Subcutaneous abdominal adipose tissue (tissue), 5 donors: ENCODE results near the gene SNAP47.

Source experiments
- H3K27ac ChIP-seq: one replicate; pipeline ENCODE4 v1.7.0; 2013; ENCODE audit warnings: low read depth, mild to moderate bottlenecking, inconsistent platforms, low read length, moderate library complexity
- H3K27me3 ChIP-seq, 5 donors: one replicate each; pipeline ENCODE4 v1.7.0; 2013; ENCODE audit warnings: low read length in 5 of 5, inconsistent platforms in 1 of 5; ENCODE audit not compliant: control insufficient read depth in 5 of 5, insufficient read depth in 4 of 5
- H3K36me3 ChIP-seq, 5 donors: one replicate each; pipeline ENCODE4 v1.7.0; 2013; ENCODE audit warnings: low read length in 5 of 5; ENCODE audit not compliant: control insufficient read depth in 5 of 5, insufficient read depth in 5 of 5
- H3K4me1 ChIP-seq, 5 donors: one replicate each; pipeline ENCODE4 v1.7.0; 2013; ENCODE audit warnings: low read length in 5 of 5, mild to moderate bottlenecking in 3 of 5, moderate library complexity in 1 of 5; ENCODE audit not compliant: control insufficient read depth in 5 of 5, insufficient read depth in 5 of 5
- H3K4me3 ChIP-seq, 5 donors: one replicate each; pipeline ENCODE4 v1.7.0; 2013; ENCODE audit warnings: low read length in 5 of 5, low read depth in 1 of 5
- H3K9ac ChIP-seq, 5 donors: one replicate each; pipeline ENCODE4 v1.7.0; 2013; ENCODE audit warnings: low read length in 5 of 5, mild to moderate bottlenecking in 4 of 5, moderate library complexity in 3 of 5
- H3K9me3 ChIP-seq, 5 donors: one replicate each; pipeline ENCODE4 v1.7.0; 2013; ENCODE audit warnings: low read length in 5 of 5; ENCODE audit not compliant: control insufficient read depth in 5 of 5
- donor health status: healthy.
- donor health status: healthy.
- donor health status: healthy.
- donor health status: healthy.
- donor health status: healthy.

The SNAP47 gene

DNA sequence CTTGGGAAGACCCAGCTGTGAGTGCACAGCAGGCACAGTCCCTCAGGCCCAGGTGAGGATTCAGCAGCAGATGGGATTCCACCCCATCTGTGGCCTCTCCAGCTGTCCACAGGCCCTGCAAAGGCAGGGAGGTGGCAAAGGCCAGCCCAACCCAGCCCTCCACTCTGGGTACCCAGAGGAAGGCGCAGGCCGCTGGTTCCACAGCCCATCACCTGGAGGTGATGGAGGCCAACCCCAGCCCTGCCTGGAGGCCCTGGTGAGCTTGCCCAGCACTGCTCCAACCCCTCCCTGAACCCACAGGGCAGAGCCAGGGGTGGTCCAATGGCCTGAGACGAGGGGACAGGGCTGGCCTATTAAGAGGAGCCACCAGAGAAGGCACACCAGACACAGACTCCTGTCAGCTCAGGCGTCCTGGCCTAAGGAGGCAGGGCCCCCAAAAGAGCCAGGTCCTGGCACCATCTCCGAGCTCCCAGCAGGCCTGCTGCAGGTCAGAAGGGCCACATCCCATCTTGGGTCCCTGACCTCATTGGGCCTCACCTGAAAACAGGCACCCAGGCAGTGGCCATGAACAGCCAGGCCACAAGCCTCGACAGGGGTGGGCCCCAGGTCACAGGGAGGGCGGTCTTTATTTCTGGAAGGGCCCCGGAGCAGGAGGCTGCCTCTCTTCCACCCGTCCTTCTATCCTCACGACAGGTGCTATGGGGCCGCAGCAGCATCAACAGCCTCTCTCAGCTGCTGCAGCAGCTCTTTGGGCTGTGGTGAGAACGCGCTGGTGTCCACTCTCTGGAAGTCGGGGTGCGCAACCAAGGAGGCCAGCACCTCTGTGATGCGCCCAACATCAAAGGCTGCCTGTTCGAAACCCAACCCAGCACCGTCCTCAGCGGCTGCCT is 3.3 kb upstream of the SNAP47 start:
- Histone ChIP-seq H3K9me3 (no peaks in the 10 kb centered on the region), H3K27ac (no peak overlapping the region), H3K36me3 (peaks cover 0 to 28% (median 23%) of the 10 kb centered on the region in 5 donors), H3K4me3 (no peak overlapping the region), H3K4me1 (peaks cover 2 to 57% (median 41%) of the 10 kb centered on the region in 5 donors), H3K27me3 (no peaks in the 10 kb centered on the region), H3K9ac (no peak overlapping the region)

GRCh38 chr1:227732586-227733308 is 2.5 kb upstream of the SNAP47 start:
- Histone ChIP-seq H3K27ac (no peak overlapping the region), H3K4me3 (no peak overlapping the region), H3K4me1 (peaks cover 2 to 56% (median 38%) of the 10 kb centered on the region in 5 donors), H3K27me3 (no peaks in the 10 kb centered on the region), H3K9ac (no peak overlapping the region), H3K9me3 (no peaks in the 10 kb centered on the region), H3K36me3 (peaks cover 0 to 28% (median 23%) of the 10 kb centered on the region in 5 donors)

DNA sequence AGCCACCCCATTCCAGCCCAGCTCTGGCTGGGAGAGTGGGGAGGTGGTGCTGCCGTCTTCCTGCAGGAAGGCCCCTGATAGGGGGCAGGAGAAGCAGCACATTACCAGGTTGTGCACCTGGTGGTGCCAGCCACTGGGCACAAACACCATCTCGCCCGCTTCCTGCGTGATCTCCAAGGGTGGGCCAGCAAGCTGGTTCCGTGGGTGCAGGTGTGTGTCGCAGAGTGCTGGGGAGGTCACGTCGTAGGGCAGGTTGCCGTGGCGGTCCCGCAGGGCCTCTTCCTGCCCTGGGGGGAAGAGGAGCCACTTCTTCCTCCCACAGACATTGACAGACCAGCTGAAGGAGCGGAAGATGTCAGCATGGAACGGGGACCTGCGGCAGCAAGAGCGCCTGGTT is 1.9 kb upstream of the SNAP47 start:
- Histone ChIP-seq H3K4me1 (peaks cover 0 to 52% (median 34%) of the 10 kb centered on the region in 5 donors), H3K9me3 (no peaks in the 10 kb centered on the region), H3K4me3 (no peak overlapping the region), H3K27ac (no peak overlapping the region), H3K9ac (peak overlapping the region in 1 of 5 donors; percentile 88), H3K27me3 (no peaks in the 10 kb centered on the region), H3K36me3 (peaks cover 0 to 28% (median 23%) of the 10 kb centered on the region in 5 donors)

GRCh38 chr1:227733751-227734545 is 1.3 kb upstream of the SNAP47 start:
- Histone ChIP-seq H3K4me3 (peak overlapping the region; percentile 74 to 93 (median 87)), H3K36me3 (peaks cover 0 to 28% (median 23%) of the 10 kb centered on the region in 5 donors), H3K27me3 (no peaks in the 10 kb centered on the region), H3K9ac (peak overlapping the region; percentile 73 to 88 (median 82)), H3K4me1 (peaks cover 0 to 47% (median 29%) of the 10 kb centered on the region in 5 donors), H3K27ac (no peak overlapping the region), H3K9me3 (no peaks in the 10 kb centered on the region)

DNA sequence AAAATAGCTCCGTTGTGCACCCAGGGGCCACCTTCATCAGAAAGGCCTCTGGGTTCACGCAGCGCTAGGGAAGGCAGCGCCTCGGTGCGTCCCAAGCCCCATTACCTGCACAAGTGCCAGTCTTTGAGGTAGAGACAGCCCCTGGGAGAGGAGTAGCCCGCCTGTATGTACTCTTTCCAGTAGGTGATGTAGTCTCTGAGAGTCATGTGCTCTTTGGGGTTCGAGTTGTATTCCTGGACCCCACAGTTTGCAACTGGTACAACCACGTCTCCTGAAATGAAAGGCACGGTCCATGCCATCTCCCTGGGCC is 734 bp upstream of the SNAP47 start:
- H3K9ac ChIP-seq = peak overlapping the region; percentile 73 to 88 (median 82)
- peaks cover 0 to 41% (median 26%) of the 10 kb centered on the region in 5 donors for H3K4me1 ChIP-seq
- peak overlapping the region; percentile 74 to 93 (median 87) for H3K4me3 ChIP-seq
- peak overlapping the region; percentile 72 for H3K27ac ChIP-seq
- H3K9me3 ChIP-seq = no peaks in the 10 kb centered on the region
- no peaks in the 10 kb centered on the region for H3K27me3 ChIP-seq
- peaks cover 0 to 31% (median 23%) of the 10 kb centered on the region in 5 donors for H3K36me3 ChIP-seq

DNA sequence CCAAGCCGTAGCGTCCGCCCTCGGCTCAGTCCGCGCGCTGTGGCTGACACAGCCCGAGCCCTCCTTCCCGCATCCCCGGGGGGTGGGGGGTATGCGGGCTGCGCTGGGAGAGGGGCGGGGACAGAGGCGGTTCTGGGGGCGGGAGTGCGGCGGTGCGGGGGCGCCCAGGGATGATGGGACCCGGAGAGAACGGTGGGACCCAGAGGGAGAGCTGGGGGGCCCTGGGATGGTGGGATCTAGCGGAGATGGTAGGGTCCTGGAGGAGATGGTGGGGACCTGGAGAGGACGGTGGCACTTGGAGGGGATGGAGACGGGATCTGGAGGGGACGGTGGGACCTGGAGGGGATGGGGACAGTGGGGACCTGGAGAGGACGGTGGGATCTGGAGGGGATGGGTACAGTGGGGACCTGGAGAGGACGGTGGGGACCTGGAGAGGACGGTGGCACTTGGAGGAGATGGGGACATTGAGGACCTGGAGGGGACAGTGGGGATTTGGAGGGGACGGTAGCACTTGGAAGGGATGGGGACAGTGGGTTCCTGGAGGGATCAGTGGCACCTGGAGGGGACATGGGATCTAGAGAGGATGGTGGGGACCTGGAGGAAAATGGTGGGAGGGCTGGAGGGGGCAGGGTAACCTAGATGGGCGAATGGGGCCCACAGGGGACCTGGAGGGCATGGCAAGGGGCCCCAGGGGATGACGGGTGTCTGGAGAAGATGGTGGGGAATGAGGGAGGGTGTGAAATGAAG is 477 bp downstream of the SNAP47 start:
- peak overlapping the region; percentile 26 to 88 (median 82) for H3K9ac ChIP-seq
- peaks cover 0 to 31% (median 26%) of the 10 kb centered on the region in 5 donors for H3K4me1 ChIP-seq
- H3K4me3 ChIP-seq = peak overlapping the region; percentile 74 to 93 (median 87)
- peaks cover 0 to 35% (median 23%) of the 10 kb centered on the region in 5 donors for H3K36me3 ChIP-seq
- peak overlapping the region; percentile 72 for H3K27ac ChIP-seq
- no peaks in the 10 kb centered on the region for H3K27me3 ChIP-seq
- no peaks in the 10 kb centered on the region for H3K9me3 ChIP-seq

GRCh38 chr1:227736814-227737432 is 1.7 kb downstream of the SNAP47 start:
- Histone ChIP-seq H3K4me1 (peaks cover 0 to 30% (median 26%) of the 10 kb centered on the region in 5 donors), H3K4me3 (no peak overlapping the region), H3K9me3 (no peaks in the 10 kb centered on the region), H3K36me3 (peaks cover 0 to 24% (median 19%) of the 10 kb centered on the region in 5 donors), H3K27ac (no peak overlapping the region), H3K27me3 (no peaks in the 10 kb centered on the region), H3K9ac (no peak overlapping the region)

DNA sequence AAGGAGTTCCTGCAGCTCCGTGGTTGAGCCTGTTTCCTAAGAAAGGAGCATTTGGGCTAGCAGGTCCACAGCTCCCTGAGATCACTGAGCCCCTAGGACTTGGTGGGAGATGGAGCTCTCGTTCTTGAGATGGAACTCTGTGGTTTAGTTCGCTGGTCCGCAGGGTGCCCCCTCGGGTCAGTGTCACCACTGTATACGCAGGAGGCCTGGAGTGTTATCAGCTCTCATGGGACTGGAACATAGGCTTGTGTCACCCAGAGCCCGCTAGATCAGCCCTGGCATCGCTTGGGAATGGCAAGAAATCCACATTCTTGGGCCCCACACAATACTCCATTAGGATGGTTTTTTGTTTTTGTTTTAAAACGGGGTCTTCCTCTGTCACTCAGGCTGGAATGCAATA is 3.6 kb downstream of the SNAP47 start:
- Histone ChIP-seq H3K4me3 (no peak overlapping the region), H3K27me3 (no peaks in the 10 kb centered on the region), H3K9me3 (no peaks in the 10 kb centered on the region), H3K4me1 (peaks cover 0 to 22% (median 20%) of the 10 kb centered on the region in 5 donors), H3K9ac (no peak overlapping the region), H3K36me3 (peaks cover 0 to 7% (median 0%) of the 10 kb centered on the region in 5 donors), H3K27ac (no peak overlapping the region)

DNA sequence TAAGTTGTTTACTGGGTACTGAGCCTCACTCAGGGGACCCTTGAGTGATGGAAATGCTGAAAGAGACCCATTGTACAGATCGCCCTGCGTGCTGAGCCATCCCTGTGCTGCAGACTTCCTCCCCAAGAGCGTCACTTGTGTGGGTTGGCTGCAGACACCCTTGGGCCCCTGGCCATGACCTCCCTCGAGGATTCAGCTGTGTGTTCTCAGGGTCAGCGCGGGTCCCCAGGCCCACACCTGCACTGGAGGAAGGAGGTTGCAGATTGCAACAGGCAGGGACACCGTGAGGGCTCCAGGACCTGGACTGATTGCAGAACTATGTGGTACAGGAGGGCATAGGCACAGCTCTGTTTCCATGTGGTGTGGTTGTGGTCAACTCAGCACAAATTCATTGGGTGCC is 4.4 kb downstream of the SNAP47 start:
- no peak overlapping the region for H3K4me3 ChIP-seq
- no peaks in the 10 kb centered on the region for H3K9me3 ChIP-seq
- H3K27me3 ChIP-seq = no peaks in the 10 kb centered on the region
- H3K4me1 ChIP-seq = peaks cover 0 to 13% (median 12%) of the 10 kb centered on the region in 5 donors
- H3K9ac ChIP-seq = no peak overlapping the region
- H3K27ac ChIP-seq = no peak overlapping the region
- peaks cover 0 to 7% (median 0%) of the 10 kb centered on the region in 5 donors for H3K36me3 ChIP-seq
